ENCODE measurements around the gene BCLAF1. TPM values are rescaled to one million over a fixed set of nuclear protein-coding genes. Genes with fewer than 3 reads are reported as not detected.

Gene BCLAF1
- total RNA-seq, 2 donors from 2014 or later: 77.8 to 179 TPM

GRCh38 chr6:136307351-136307750, 17.7 kb upstream of the BCLAF1 start:
- Histone ChIP-seq H3K9me3 (no peaks in the 10 kb centered on the region), H3K4me1 (peaks cover 6% of the 10 kb centered on the region), H3K4me3 (no peak overlapping the region), H3K36me3 (replicated peaks in 1 of 2; ENCODE audit: insufficient read depth in 1 of 2, low read depth in 2 of 2) (no peaks in the 10 kb centered on the region), H3K27ac (no peak overlapping the region), H3K27me3 (no peaks in the 10 kb centered on the region)
- ATAC-seq (no peak), DNase-seq (no peak)
- intact Hi-C loops (cut with DNase I): no loop called here
- TF ChIP-seq CTCF (IDR thresholded peaks at IDR 0.05): no peak
- no peak for TF ChIP-seq POLR2A (IDR thresholded peaks at IDR 0.05)

DNA sequence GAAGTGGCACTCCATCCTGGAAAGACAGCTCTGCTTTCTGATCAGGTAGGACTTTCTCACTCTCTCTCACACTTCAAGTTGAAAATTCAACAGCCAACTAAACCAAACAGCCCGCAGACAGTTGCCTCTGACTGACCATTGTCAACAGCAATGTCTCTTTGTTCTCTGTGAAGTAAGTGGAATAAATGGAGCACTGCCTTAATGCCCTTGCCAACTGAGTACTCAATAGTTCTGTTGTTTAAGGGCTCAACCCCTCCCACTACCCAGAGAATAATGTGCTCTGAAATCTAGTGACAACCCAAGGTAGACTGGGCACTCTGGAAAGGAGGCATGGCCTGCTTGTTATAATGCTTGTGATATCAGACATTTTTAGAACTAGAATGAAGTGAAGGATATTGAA, 16.8 kb upstream of the BCLAF1 start:
- peak; percentile 47 for ATAC-seq
- Histone ChIP-seq H3K36me3 (replicated peaks in 1 of 2; ENCODE audit: insufficient read depth in 1 of 2, low read depth in 2 of 2) (no peaks in the 10 kb centered on the region), H3K27ac (no peak overlapping the region), H3K4me1 (peaks cover 6% of the 10 kb centered on the region), H3K4me3 (no peak overlapping the region), H3K9me3 (no peaks in the 10 kb centered on the region), H3K27me3 (no peaks in the 10 kb centered on the region)
- intact Hi-C loops (cut with DNase I): no loop called here
- TF ChIP-seq CTCF (IDR thresholded peaks at IDR 0.05) (no peak), POLR2A (IDR thresholded peaks at IDR 0.05) (no peak)
- no peak for DNase-seq
- 50 to 73% methylated on average over 1 of the region's 1 CpG for WGBS, 2 donors

DNA sequence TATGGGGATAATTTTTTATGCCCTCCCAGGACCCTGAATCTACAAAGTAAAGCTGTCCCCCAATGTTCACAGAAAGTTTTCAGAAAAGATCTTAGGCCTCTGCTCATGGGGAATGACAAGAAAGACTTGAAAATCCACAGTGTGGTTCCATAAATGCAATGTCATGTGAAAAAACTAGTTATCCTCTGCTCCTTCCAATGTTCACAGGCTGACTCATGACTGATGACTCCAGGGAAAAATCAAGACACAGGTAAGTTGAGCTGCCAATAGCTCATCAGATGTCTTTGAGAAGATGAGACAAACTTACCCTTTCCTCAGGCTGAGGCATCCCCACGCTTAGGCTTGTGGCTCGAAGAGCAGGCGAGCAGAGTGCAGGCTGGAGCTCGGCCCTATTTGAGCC, 14.8 kb upstream of the BCLAF1 start:
- intact Hi-C loops (cut with DNase I): no loop called here
- no peak for ATAC-seq
- no peaks in the 10 kb centered on the region for H3K36me3 ChIP-seq (replicated peaks in 1 of 2; ENCODE audit: insufficient read depth in 1 of 2, low read depth in 2 of 2)
- H3K4me1 ChIP-seq: peaks cover 6% of the 10 kb centered on the region
- no peaks in the 10 kb centered on the region for H3K9me3 ChIP-seq
- no peak for DNase-seq
- WGBS, 2 donors: 88 to 94% methylated on average over 4 of the region's 4 CpGs
- H3K27me3 ChIP-seq: no peaks in the 10 kb centered on the region
- no peak overlapping the region for H3K4me3 ChIP-seq
- TF ChIP-seq CTCF (IDR thresholded peaks at IDR 0.05) (no peak), POLR2A (IDR thresholded peaks at IDR 0.05) (no peak)
- H3K27ac ChIP-seq: no peak overlapping the region

GRCh38 chr6:136303516-136303915, 13.9 kb upstream of the BCLAF1 start:
- H3K4me1 ChIP-seq: peaks cover 6% of the 10 kb centered on the region
- intact Hi-C loops (cut with DNase I): no loop called here
- H3K9me3 ChIP-seq: no peaks in the 10 kb centered on the region
- no peak overlapping the region for H3K27ac ChIP-seq
- H3K4me3 ChIP-seq: no peak overlapping the region
- DNase-seq (no peak), ATAC-seq (no peak)
- no peaks in the 10 kb centered on the region for H3K27me3 ChIP-seq
- TF ChIP-seq CTCF (IDR thresholded peaks at IDR 0.05) (no peak), POLR2A (IDR thresholded peaks at IDR 0.05) (no peak)
- 76 to 90% methylated on average over 3 of the region's 3 CpGs for WGBS, 2 donors
- H3K36me3 ChIP-seq (replicated peaks in 1 of 2; ENCODE audit: insufficient read depth in 1 of 2, low read depth in 2 of 2): no peaks in the 10 kb centered on the region

- Histone ChIP-seq H3K9me3 (no peaks in the 10 kb centered on the region), H3K4me3 (no peak overlapping the region), H3K36me3 (replicated peaks in 1 of 2; ENCODE audit: insufficient read depth in 1 of 2, low read depth in 2 of 2) (no peaks in the 10 kb centered on the region), H3K4me1 (peaks cover 7% of the 10 kb centered on the region), H3K27me3 (no peaks in the 10 kb centered on the region), H3K27ac (no peak overlapping the region)
- intact Hi-C loops (cut with DNase I): no loop called here
- WGBS, 2 donors: 64 to 87% methylated on average over 2 to 3 of the region's 3 CpGs
- no peak for DNase-seq
- no peak for ATAC-seq
- TF ChIP-seq CTCF (IDR thresholded peaks at IDR 0.05): no peak
- TF ChIP-seq POLR2A (IDR thresholded peaks at IDR 0.05): no peak
Measured at GRCh38 chr6:136294621-136295020, 5.0 kb upstream of the BCLAF1 start.

Measured in body of pancreas (tissue), 4 donors.